Nephron progenitor cell (in vitro differentiated cells): ENCODE measurements around the gene PYROXD2.

Source experiments
- DNase-seq: peaks from one replicate; pipeline ENCODE4 v3.0.0; 2021
- H3K27ac Mint-ChIP-seq: 2 replicates; pipeline ENCODE4 v1.8.0; 2021; ENCODE audit warnings: mild to moderate bottlenecking, moderate library complexity, mixed read lengths
- H3K27me3 Mint-ChIP-seq: 2 replicates; pipeline ENCODE4 v1.8.0; 2021; ENCODE audit warnings: mild to moderate bottlenecking, low read depth, mixed read lengths; ENCODE audit not compliant: poor library complexity
- H3K36me3 Mint-ChIP-seq: 2 replicates; pipeline ENCODE4 v1.8.0; 2021; ENCODE audit warnings: low read depth, mixed read lengths
- H3K4me1 Mint-ChIP-seq: 2 replicates; pipeline ENCODE4 v1.8.0; 2021; ENCODE audit warnings: mixed read lengths
- H3K4me3 Mint-ChIP-seq: 2 replicates; pipeline ENCODE4 v1.8.0; 2021; ENCODE audit warnings: mild to moderate bottlenecking, moderate library complexity, mixed read lengths
- H3K9me3 Mint-ChIP-seq: 2 replicates; pipeline ENCODE4 v1.8.0; 2021; ENCODE audit warnings: mild to moderate bottlenecking, moderate library complexity, mixed read lengths
- TF ChIP-seq, protein P1 (sequence below): fragments of 200-600 bp; sonication (generic); IDR thresholded peaks from 2 replicates; pipeline ENCODE4 v1.5.0; 2021; ENCODE audit warnings: antibody characterized with exemption

The PYROXD2 gene

DNA sequence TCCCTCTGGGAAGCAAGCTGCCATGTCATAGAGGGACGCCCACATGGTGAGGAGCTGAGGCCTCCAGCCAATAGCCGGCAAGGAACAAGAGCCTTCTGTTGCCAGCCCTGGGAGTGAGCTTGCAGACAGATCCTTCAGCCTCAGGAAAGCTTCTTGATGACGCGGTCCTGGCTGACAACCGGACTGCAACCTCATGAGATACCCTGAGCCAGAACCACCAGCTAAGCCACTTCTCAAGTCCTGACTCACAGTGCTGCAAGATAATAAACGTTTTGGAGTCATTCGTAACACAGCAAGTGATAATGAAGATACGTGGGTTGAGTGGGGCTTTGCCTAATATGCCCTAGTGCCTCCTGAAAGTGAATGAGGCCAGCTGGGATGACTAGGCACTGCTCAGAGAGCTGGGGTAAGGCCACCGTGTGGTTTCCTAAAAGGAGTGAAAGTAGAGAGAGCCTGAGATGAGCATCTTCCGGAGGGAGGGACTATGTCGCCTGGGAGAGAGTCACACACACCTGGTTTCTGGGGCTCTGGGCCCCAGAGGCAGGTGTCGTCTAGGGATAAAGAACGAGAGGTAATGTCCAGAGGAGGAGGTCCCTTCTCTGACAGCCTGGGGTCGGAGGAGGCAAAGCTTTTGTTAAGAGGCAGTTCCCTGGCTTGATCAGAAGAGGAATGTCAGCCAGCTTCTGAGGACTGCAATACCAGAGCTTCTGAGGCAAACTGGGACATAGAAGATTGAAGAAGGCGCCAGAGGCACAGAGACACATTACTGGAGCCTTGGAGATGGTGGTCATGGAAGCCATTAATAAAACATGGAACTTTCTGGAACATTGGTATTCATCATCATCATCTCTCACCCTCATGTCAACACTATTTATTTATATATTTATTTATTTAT, 53.6 kb downstream of the PYROXD2 start:
- peak overlapping the region; percentile 80 for H3K27ac Mint-ChIP-seq
- peak; percentile 50 for DNase-seq
- peaks cover 50% of the 10 kb centered on the region for H3K4me1 Mint-ChIP-seq
- peak overlapping the region; percentile 35 for H3K4me3 Mint-ChIP-seq
- no peaks in the 10 kb centered on the region for H3K9me3 Mint-ChIP-seq
- TF ChIP-seq, protein P1, sequence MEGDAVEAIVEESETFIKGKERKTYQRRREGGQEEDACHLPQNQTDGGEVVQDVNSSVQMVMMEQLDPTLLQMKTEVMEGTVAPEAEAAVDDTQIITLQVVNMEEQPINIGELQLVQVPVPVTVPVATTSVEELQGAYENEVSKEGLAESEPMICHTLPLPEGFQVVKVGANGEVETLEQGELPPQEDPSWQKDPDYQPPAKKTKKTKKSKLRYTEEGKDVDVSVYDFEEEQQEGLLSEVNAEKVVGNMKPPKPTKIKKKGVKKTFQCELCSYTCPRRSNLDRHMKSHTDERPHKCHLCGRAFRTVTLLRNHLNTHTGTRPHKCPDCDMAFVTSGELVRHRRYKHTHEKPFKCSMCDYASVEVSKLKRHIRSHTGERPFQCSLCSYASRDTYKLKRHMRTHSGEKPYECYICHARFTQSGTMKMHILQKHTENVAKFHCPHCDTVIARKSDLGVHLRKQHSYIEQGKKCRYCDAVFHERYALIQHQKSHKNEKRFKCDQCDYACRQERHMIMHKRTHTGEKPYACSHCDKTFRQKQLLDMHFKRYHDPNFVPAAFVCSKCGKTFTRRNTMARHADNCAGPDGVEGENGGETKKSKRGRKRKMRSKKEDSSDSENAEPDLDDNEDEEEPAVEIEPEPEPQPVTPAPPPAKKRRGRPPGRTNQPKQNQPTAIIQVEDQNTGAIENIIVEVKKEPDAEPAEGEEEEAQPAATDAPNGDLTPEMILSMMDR, result no peak
- H3K27me3 Mint-ChIP-seq, result peaks cover 3% of the 10 kb centered on the region
- H3K36me3 Mint-ChIP-seq, result no peaks in the 10 kb centered on the region

DNA sequence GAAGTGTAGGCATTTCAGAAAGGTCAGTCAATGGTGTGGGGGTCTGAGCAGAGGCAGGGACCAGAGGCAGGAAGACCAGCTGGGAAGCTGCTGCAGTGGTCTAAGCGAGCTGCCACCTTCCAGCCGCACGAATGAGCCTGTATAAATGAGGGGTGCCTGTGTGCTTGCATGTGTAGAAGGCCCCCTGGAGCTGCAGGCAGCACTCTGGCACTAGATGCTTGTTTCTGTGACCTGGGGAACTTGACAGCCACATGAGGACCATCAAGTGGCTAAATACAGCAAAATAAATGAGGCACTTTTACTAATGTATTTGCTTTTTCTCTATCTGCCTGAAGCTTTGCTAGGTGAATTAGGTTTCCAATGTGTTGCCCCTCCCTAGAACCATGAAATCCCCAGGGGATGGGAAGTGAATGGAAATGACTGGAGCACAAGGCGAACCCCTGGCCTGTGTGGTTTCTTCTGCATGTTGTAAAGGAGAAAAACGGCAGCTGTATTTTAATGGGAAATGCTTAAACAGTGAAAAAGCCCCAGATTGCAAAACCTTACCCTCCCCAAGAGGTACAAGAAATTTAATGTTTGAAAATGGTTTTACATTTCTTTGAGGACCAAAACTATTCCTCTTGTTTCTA, 57.7 kb downstream of the PYROXD2 start:
- H3K27me3 Mint-ChIP-seq, result peaks cover 32% of the 10 kb centered on the region
- no peaks in the 10 kb centered on the region for H3K36me3 Mint-ChIP-seq
- H3K4me3 Mint-ChIP-seq, result no peak overlapping the region
- no peak for DNase-seq
- H3K27ac Mint-ChIP-seq, result no peak overlapping the region
- TF ChIP-seq, protein P1, result no peak
- H3K4me1 Mint-ChIP-seq, result peaks cover 17% of the 10 kb centered on the region
- H3K9me3 Mint-ChIP-seq, result no peaks in the 10 kb centered on the region

DNA sequence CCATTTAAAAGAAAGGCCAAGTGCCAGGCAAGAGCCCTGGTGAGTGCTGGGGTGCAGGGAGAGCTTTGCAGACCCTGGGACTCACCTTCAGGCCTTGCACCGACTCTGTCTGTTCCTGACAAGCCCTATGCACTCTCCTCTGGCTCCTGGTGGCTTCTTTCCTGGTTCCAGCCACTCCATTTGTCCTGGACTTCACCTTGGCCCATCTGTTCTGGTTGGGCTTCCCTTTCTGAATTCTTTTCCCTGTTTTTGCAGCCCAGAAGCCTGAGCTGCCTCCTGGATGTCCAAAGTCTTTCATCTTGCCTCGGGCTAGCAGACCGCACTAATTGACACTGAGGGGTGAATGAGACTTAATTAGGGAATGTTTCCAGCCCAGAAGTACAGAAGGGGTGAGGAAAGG, 60.5 kb downstream of the PYROXD2 start:
- Mint-ChIP-seq H3K36me3 (no peaks in the 10 kb centered on the region), H3K4me1 (peaks cover 9% of the 10 kb centered on the region), H3K27ac (no peak overlapping the region), H3K4me3 (no peak overlapping the region), H3K27me3 (peaks cover 51% of the 10 kb centered on the region), H3K9me3 (no peaks in the 10 kb centered on the region)
- TF ChIP-seq, protein P1, result no peak
- DNase-seq, result no peak

DNA sequence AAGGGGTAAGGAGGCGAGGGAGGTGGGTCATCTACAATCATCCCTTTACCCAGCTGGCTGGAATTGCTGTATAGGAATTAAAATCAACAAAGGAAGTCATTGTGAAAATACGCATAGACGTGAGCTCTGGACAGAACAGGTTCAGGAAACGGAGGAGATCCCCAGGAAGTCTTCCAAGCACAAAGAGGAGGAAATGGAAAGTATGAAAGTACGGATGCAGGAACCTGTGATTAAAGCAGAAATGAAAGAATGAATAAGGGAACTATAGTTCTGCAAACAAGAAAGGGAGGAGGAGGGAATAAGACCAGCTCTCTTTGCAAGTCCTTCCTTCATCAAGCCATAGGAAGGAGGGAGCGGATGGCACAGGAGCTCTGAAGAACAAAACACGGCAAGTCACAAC, 61.8 kb downstream of the PYROXD2 start:
- Mint-ChIP-seq H3K27ac (no peak overlapping the region), H3K9me3 (peaks cover 4% of the 10 kb centered on the region), H3K36me3 (no peaks in the 10 kb centered on the region), H3K27me3 (peaks cover 51% of the 10 kb centered on the region), H3K4me3 (no peak overlapping the region), H3K4me1 (peaks cover 15% of the 10 kb centered on the region)
- TF ChIP-seq, protein P1, result no peak
- DNase-seq, result no peak

DNA sequence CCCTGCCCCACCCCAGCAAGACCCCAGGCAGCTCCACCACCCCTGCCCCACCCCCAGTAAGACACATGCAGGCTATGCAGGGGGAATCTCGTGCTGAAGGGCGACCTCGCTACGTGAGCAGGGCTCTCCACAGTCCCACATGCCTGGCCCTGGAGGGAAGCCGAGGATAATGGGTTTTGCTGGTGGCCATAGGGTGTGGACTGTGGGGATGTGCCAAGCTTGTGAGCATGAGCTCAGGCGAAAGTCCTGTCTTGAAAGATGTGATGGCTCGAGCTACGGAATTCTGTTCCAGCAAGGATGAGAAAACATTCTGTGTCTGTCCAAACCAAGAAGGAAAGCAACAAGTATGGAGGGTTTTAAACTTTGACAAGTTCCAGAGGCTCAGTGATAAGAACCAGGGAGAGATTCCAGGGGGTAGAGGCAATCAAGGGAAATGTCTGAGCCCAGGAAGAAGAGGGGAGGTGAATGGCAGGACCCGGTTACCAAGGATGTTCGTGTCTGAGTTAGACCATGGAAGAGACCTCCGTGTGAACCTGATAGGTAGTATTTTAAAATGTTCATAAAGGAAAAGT, 63.1 kb downstream of the PYROXD2 start:
- Mint-ChIP-seq H3K4me1 (peaks cover 10% of the 10 kb centered on the region), H3K27ac (no peak overlapping the region), H3K9me3 (peaks cover 9% of the 10 kb centered on the region), H3K36me3 (no peaks in the 10 kb centered on the region), H3K27me3 (peaks cover 55% of the 10 kb centered on the region), H3K4me3 (no peak overlapping the region)
- TF ChIP-seq, protein P1, result no peak
- no peak for DNase-seq
